ENCODE measurements around the gene GRB2. TPM values are rescaled to one million over a fixed set of nuclear protein-coding genes. Genes with fewer than 3 reads are reported as not detected.
A peak's percentile ranks its signal among the peaks of the same experiment; 100 is the strongest.

Gene GRB2
- total RNA-seq, 1 experiment from 2014 or later = 148 TPM

GRCh38 chr17:75404731-75405364 lies 630 bp downstream of the GRB2 start:
- no peaks in the 10 kb centered on the region for H3K9me3 ChIP-seq (ENCODE audit: control insufficient read depth, insufficient read depth, low read depth, low read length)
- BruUV-seq (replicated peaks) = no TSS peak
- ATAC-seq (peak; percentile 54), DNase-seq (ENCODE audit: low read depth, low spot score) (no peak)
- peak overlapping the region; percentile 78 for H3K27ac ChIP-seq (ENCODE audit: low read length)
- H3K36me3 ChIP-seq (ENCODE audit: control insufficient read depth, insufficient read depth, low read length) = no peaks in the 10 kb centered on the region; the same call in 1 of the 2 replicates
- ChIA-PET POLR2A (interaction anchor here (0.6 to 0.7 kb wide), 2 partner anchors 13 to 435 kb away, joined by 4 read pairs; no protein-coding TSS in a partner anchor), CTCF (interaction anchor here (0.6 to 1.0 kb wide), 2 partner anchors 114 to 134 kb away, joined by 3 to 5 read pairs; partner anchors contain the start of gene MIF4GD)
- TF ChIP-seq REST (IDR thresholded peaks at IDR 0.05; ENCODE audit: insufficient read depth in 1 of 2, low read depth in 2 of 2, low read length in 1 of 2) = no peak
- no peak for TF ChIP-seq TCF7L2 (IDR thresholded peaks at IDR 0.05; ENCODE audit: low read depth, low read length)
- no peak for TF ChIP-seq POLR2AphosphoS5 (IDR thresholded peaks at IDR 0.05; ENCODE audit: low read depth, low read length)
- TF ChIP-seq SIN3A (IDR thresholded peaks at IDR 0.05; ENCODE audit: borderline replicate concordance, insufficient read depth, low read depth, low read length) = no peak
- TF ChIP-seq CTCF (IDR thresholded peaks at IDR 0.05) = no peak
- peaks cover 10% of the 10 kb centered on the region for H3K4me1 ChIP-seq (ENCODE audit: control insufficient read depth, insufficient read depth, low read length)
- in situ Hi-C loops (cut with HindIII; ENCODE audit: low pct_unique_long_range_greater_than_20kb, low sequenced_read_pairs) = no loop called here
- H3K4me3 ChIP-seq (ENCODE audit: low read depth in 2 of 2, low read length in 2 of 2) = peak overlapping the region; percentile 80 to 81
- intact Hi-C loops (cut with micrococcal nuclease; ENCODE audit: unreplicated experiment) = loop anchor here (1.0 kb wide), 1 partner anchor 82 kb away; no protein-coding TSS in a partner anchor
- H3K27me3 ChIP-seq (ENCODE audit: control insufficient read depth, insufficient read depth, low read length) = no peaks in the 10 kb centered on the region

- POLR2A ChIA-PET = no interaction called here
- Histone ChIP-seq H3K27ac (ENCODE audit: low read length) (peak overlapping the region; percentile 78), H3K36me3 (ENCODE audit: control insufficient read depth, insufficient read depth, low read length) (no peaks in the 10 kb centered on the region; the same call in 1 of the 2 replicates), H3K9me3 (ENCODE audit: control insufficient read depth, insufficient read depth, low read depth, low read length) (no peaks in the 10 kb centered on the region), H3K27me3 (ENCODE audit: control insufficient read depth, insufficient read depth, low read length) (no peaks in the 10 kb centered on the region), H3K4me3 (ENCODE audit: low read depth in 2 of 2, low read length in 2 of 2) (peak overlapping the region; percentile 80 to 81), H3K4me1 (ENCODE audit: control insufficient read depth, insufficient read depth, low read length) (peaks cover 10% of the 10 kb centered on the region)
- peak; percentile 62 for DNase-seq (ENCODE audit: low read depth, low spot score)
- TF ChIP-seq REST (IDR thresholded peaks at IDR 0.05; ENCODE audit: insufficient read depth in 1 of 2, low read depth in 2 of 2, low read length in 1 of 2) (no peak), SIN3A (IDR thresholded peaks at IDR 0.05; ENCODE audit: borderline replicate concordance, insufficient read depth, low read depth, low read length) (no peak), POLR2AphosphoS5 (IDR thresholded peaks at IDR 0.05; ENCODE audit: low read depth, low read length) (no peak), CTCF (IDR thresholded peaks at IDR 0.05) (peak; percentile 97), TCF7L2 (IDR thresholded peaks at IDR 0.05; ENCODE audit: low read depth, low read length) (no peak)
- BruUV-seq (replicated peaks) = TSS peak; percentile 74
- intact Hi-C loops (cut with micrococcal nuclease; ENCODE audit: unreplicated experiment) (loop anchor here (1.0 kb wide), 1 partner anchor 81 kb away; no protein-coding TSS in a partner anchor), in situ Hi-C loops (cut with HindIII; ENCODE audit: low pct_unique_long_range_greater_than_20kb, low sequenced_read_pairs) (no loop called here)
- ATAC-seq = peak; percentile 67
- CTCF ChIA-PET = interaction anchor here (0.6 kb wide), 3 partner anchors 77 to 94 kb away, joined by 3 to 11 read pairs (median 4); no protein-coding TSS in a partner anchor
Observed at GRCh38 chr17:75404223-75404730, 1.2 kb downstream of the GRB2 start.

Data from Panc1 (cell line).